Endothelial cell of umbilical vein (primary cell): ENCODE measurements around the gene GRK5. TPM values are rescaled to one million over a fixed set of nuclear protein-coding genes. Genes with fewer than 3 reads are reported as not detected.

ENCODE experiments used
- BruUV-seq: library from RNA; stranded (reverse); fragments of 400-500 nt; replicated peaks from 2 replicates; lab custom pipeline; 2021; lab: Mats Ljungman, UMichigan
- CTCF ChIA-PET: fragments of 300-600, 350-600 bp; sonication (Branson Sonifier 250); formaldehyde crosslinking; loops from one replicate; lab custom pipeline; 2021; ENCODE audit warnings: antibody characterized with exemption, inconsistent platforms; lab: Charles Lee
- POLR2A ChIA-PET: fragments of 300-600, 350-600 bp; sonication (Branson Sonifier 250); formaldehyde crosslinking; loops from one replicate; lab custom pipeline; 2021; ENCODE audit warnings: antibody characterized with exemption, inconsistent platforms; lab: Charles Lee
- DNase-seq: peaks from one replicate; pipeline ENCODE4 v3.0.0-alpha.2; 2011; ENCODE audit warnings: low read depth, low spot score
- FAIRE-seq: peaks from 2 replicates; lab custom pipeline; 2011; peaks lifted over from hg19 to GRCh38; lab: Jason Lieb, UNC
- H2AFZ ChIP-seq: 2 replicates; pipeline ENCODE4 v1.6.0; 2012; ENCODE audit warnings: low read depth, low read length, control low read depth, inconsistent platforms
- H3K27ac ChIP-seq: 2 replicates; pipeline ENCODE4 v1.5.1; 2011; ENCODE audit warnings: low read depth, mild to moderate bottlenecking, control low read depth, low read length, moderate library complexity; ENCODE audit not compliant: insufficient read depth
- H3K27me3 ChIP-seq, 2 experiments: 2 replicates each; pipeline versions ENCODE4 v1.6.0 to v1.6.1; 2011; ENCODE audit warnings: low read length in 2 of 2, mixed read lengths in 1 of 2; ENCODE audit not compliant: control insufficient read depth in 2 of 2, insufficient read depth in 2 of 2
- H3K36me3 ChIP-seq, 2 experiments: 2 replicates in 1 of 2; 3 replicates in 1 of 2; pipeline ENCODE4 v1.5.1; 2011; ENCODE audit warnings: low read length in 2 of 2, mild to moderate bottlenecking in 1 of 2, moderate library complexity in 1 of 2; ENCODE audit not compliant: control insufficient read depth in 2 of 2, insufficient read depth in 2 of 2; ENCODE audit errors: extremely low read depth in 1 of 2
- H3K4me1 ChIP-seq: 3 replicates; pipeline ENCODE4 v1.5.1; 2011; ENCODE audit warnings: mild to moderate bottlenecking, low read length; ENCODE audit not compliant: control insufficient read depth, insufficient read depth; ENCODE audit errors: extremely low read depth
- H3K4me2 ChIP-seq: 2 replicates; pipeline ENCODE4 v1.6.1; 2011; ENCODE audit warnings: low read length, control low read depth, mixed read lengths; ENCODE audit not compliant: insufficient read depth
- H3K4me3 ChIP-seq, 3 experiments: fragments of 200-600 bp in 1 of 3; sonication (generic), shearing (Covaris generic) in 1 of 3; replicated peaks in 1 of 3; 2 replicates each; pipeline ENCODE4 v1.5.1; 2011 to 2016; ENCODE audit warnings: control low read depth in 3 of 3, low read length in 3 of 3, mild to moderate bottlenecking in 2 of 3, inconsistent platforms in 1 of 3, low read depth in 1 of 3, moderate library complexity in 1 of 3; ENCODE audit not compliant: insufficient read depth in 1 of 3
- H3K79me2 ChIP-seq: 2 replicates; pipeline ENCODE4 v1.6.0; 2012; ENCODE audit warnings: low read length, inconsistent platforms; ENCODE audit not compliant: control insufficient read depth, insufficient read depth
- H3K9ac ChIP-seq: replicated peaks from 2 replicates; pipeline ENCODE3; 2011; ENCODE audit warnings: low read length, control low read depth; ENCODE audit not compliant: insufficient read depth; ENCODE audit errors: extremely low read depth
- H3K9me1 ChIP-seq: replicated peaks from 3 replicates; pipeline ENCODE4 v1.6.0; 2011; ENCODE audit warnings: mild to moderate bottlenecking, low read length; ENCODE audit not compliant: control insufficient read depth, insufficient read depth; ENCODE audit errors: extremely low read depth
- H3K9me3 ChIP-seq: replicated peaks from 2 replicates; pipeline ENCODE4 v1.5.1; 2012; ENCODE audit warnings: low read length, inconsistent platforms; ENCODE audit not compliant: control insufficient read depth, insufficient read depth
- H4K20me1 ChIP-seq: replicated peaks from 2 replicates; pipeline ENCODE3; 2011; ENCODE audit warnings: mild to moderate bottlenecking, low read length; ENCODE audit not compliant: control insufficient read depth, insufficient read depth; ENCODE audit errors: extremely low read depth
- CTCF ChIP-seq, 2 donors: IDR thresholded peaks; 1 replicate in 1 of 2; 2 replicates in 1 of 2; pipeline ENCODE4 v1.5.1; 2011; ENCODE audit warnings: low read length in 2 of 2, mild to moderate bottlenecking in 2 of 2, moderate library complexity in 2 of 2, control low read depth in 1 of 2, inconsistent platforms in 1 of 2, low read depth in 1 of 2; ENCODE audit not compliant: insufficient read depth in 1 of 2; ENCODE audit errors: extremely low read depth in 1 of 2
- EZH2 ChIP-seq: IDR thresholded peaks from 2 replicates; pipeline ENCODE4 v1.6.1; 2012; ENCODE audit warnings: borderline replicate concordance, low read depth, mild to moderate bottlenecking, moderate library complexity, low read length, inconsistent platforms; ENCODE audit not compliant: severe bottlenecking
- FOS ChIP-seq: IDR thresholded peaks from 2 replicates; pipeline ENCODE4 v1.6.1; 2011; ENCODE audit warnings: mild to moderate bottlenecking, low read length, moderate library complexity, borderline replicate concordance; ENCODE audit not compliant: insufficient read depth
- GATA2 ChIP-seq: IDR thresholded peaks from 2 replicates; pipeline ENCODE4 v1.7.0; 2011; ENCODE audit warnings: low read depth, mild to moderate bottlenecking, moderate library complexity, mixed read lengths, low read length; ENCODE audit not compliant: insufficient read length, insufficient read depth
- JUN ChIP-seq: IDR thresholded peaks from 2 replicates; pipeline ENCODE4 v1.6.1; 2011; ENCODE audit warnings: borderline replicate concordance, low read depth; ENCODE audit not compliant: insufficient read length, insufficient read depth
- MYC ChIP-seq: IDR thresholded peaks from one replicate; pipeline ENCODE4 v1.6.1; 2011; ENCODE audit warnings: mild to moderate bottlenecking, low read depth, low read length
- POLR2A ChIP-seq: IDR thresholded peaks from 2 replicates; pipeline ENCODE4 v1.6.1; 2012; ENCODE audit warnings: low read depth, mild to moderate bottlenecking, control low read depth, low read length
- POLR2AphosphoS5 ChIP-seq: IDR thresholded peaks from 2 replicates; pipeline ENCODE4 v1.6.1; 2012; ENCODE audit warnings: low read depth, mild to moderate bottlenecking, control low read depth, low read length, moderate library complexity; ENCODE audit not compliant: insufficient read depth
- dilution Hi-C: fragments of 300-500 bp; cut with MboI; formaldehyde crosslinking; loops from one replicate; pipeline ENCODE4 v1.15.0; 2019; ENCODE audit warnings: low sequenced_read_pairs; ENCODE audit not compliant: extremely low pct_ligation_motif_present
- intact Hi-C: fragments of 100-400 bp; cut with micrococcal nuclease; formaldehyde crosslinking; loops from one replicate; pipeline ENCODE4 v1.10.0; 2022
- polyA plus RNA-seq, 4 experiments: library from polyadenylated mRNA; depleted of rRNA in 3 of 4; stranded (reverse) in 3 of 4; unstranded in 1 of 4; fragments of >200 nt; gene quantifications; 2 replicates each; pipeline versions ENCODE4 v1.2.1 to v1.2.3, GENCODE V29; 2011 to 2012; ENCODE audit warnings: missing spikeins in 1 of 4
- total RNA-seq: library from RNA; stranded (reverse); gene quantifications from 2 replicates; pipeline ENCODE4 v1.2.3, GENCODE V29; 2021
- TF ChIP-seq, protein P1 (sequence below): IDR thresholded peaks from 2 replicates; pipeline ENCODE4 v1.6.1; 2011; ENCODE audit not compliant: insufficient read depth, insufficient read length

Gene GRK5
- total and polyA plus RNA-seq, 2 donors (not counting 3 experiments of a cell fraction or from before 2014, with no cell fraction given) = 13.1 to 29.5 TPM

DNA sequence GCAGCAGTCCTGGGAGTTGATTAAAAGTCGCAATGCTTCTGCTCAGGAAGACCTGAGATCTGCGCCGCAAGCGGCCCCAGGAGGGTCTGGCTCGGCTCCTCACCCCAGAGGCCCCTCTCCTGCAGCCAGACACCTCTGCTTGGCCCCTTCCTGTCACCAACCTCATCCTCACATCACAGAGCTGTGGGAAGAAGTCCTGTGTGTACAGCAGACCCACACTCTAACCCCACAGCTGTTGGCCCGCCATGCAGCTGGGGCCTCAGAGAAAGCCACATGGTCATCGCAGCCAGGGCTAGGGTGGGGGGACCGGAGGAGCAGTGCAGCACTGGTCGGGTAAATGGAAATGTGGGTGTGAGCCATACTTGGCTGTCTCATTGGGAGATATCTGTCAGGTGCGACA is 237.5 kb downstream of the GRK5 start:
- no TSS peak for BruUV-seq
- Histone ChIP-seq H2AFZ (no peak overlapping the region), H3K36me3 (peaks cover 0 to 7% of the 10 kb centered on the region in 2 experiments), H4K20me1 (no peaks in the 10 kb centered on the region), H3K27me3 (no peaks in the 10 kb centered on the region), H3K9ac (no peak overlapping the region), H3K4me2 (no peak overlapping the region), H3K4me1 (no peaks in the 10 kb centered on the region), H3K79me2 (no peaks in the 10 kb centered on the region), H3K4me3 (no peak overlapping the region), H3K9me1 (no peaks in the 10 kb centered on the region), H3K27ac (no peak overlapping the region), H3K9me3 (no peaks in the 10 kb centered on the region)
- ChIA-PET POLR2A (interaction anchor here (1.4 kb wide), 1 partner anchor 245 kb away, joined by 3 read pairs; no protein-coding TSS in a partner anchor), CTCF (interaction anchor here (0.6 to 7.6 kb wide), 50 partner anchors 8 to 345 kb away, joined by 3 to 245 read pairs (median 4); partner anchors contain the start of genes GRK5, RGS10 and SFXN4)
- FAIRE-seq = no peak
- dilution Hi-C loops = no loop called here
- no peak for TF ChIP-seq JUN
- TF ChIP-seq POLR2AphosphoS5 = no peak
- TF ChIP-seq FOS = no peak
- no peak for TF ChIP-seq POLR2A
- TF ChIP-seq, protein P1, sequence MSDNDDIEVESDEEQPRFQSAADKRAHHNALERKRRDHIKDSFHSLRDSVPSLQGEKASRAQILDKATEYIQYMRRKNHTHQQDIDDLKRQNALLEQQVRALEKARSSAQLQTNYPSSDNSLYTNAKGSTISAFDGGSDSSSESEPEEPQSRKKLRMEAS = no peak
- no peak for TF ChIP-seq EZH2
- TF ChIP-seq GATA2 = no peak
- TF ChIP-seq CTCF (IDR thresholded peaks at IDR 0.05; ENCODE audit: extremely low read depth in 1 of 2, insufficient read depth in 1 of 2, low read depth in 1 of 2, low read length in 2 of 2) = no peak
- no peak for TF ChIP-seq MYC
- DNase-seq = no peak
- intact Hi-C loops = loop anchor here (1.0 to 5.0 kb wide), 6 partner anchors 42 to 308 kb away; partner anchors contain the start of gene RGS10
